Natural killer cell (primary cell): Measurements from ENCODE around the gene ERVK3-1. TPM values are rescaled to one million over a fixed set of nuclear protein-coding genes. Genes with fewer than 3 reads are reported as not detected.
A peak's percentile ranks its signal among the peaks of the same experiment; 100 is the strongest.

ENCODE experiments used
- ATAC-seq, 3 donors: fragments of 150-1000 bp in 2 of 3; fragments of 200-7000 bp in 1 of 3; cut with Tn5 transposase; 1 replicate in 1 of 3; 2 replicates in 2 of 3; pipeline ENCODE4 v1.10.0; 2021; ENCODE audit warnings: mild to moderate bottlenecking in 2 of 3, moderate library complexity in 2 of 3
- DNase-seq, 2 donors: peaks; one replicate each; pipeline versions ENCODE4 v3.0.0 to v3.0.0-alpha.2; 2013 to 2021; ENCODE audit warnings: mixed read lengths in 1 of 2
- H3K27ac ChIP-seq: one replicate; pipeline ENCODE4 v1.5.1; 2013; ENCODE audit warnings: mild to moderate bottlenecking, low read length
- H3K27me3 ChIP-seq: one replicate; pipeline ENCODE4 v1.6.1; 2013; ENCODE audit warnings: low read length; ENCODE audit not compliant: control insufficient read depth, insufficient read depth
- H3K36me3 ChIP-seq: one replicate; pipeline ENCODE4 v1.6.1; 2013; ENCODE audit warnings: low read length; ENCODE audit not compliant: control insufficient read depth, insufficient read depth
- H3K4me1 ChIP-seq: one replicate; pipeline ENCODE4 v1.6.1; 2013; ENCODE audit warnings: low read length; ENCODE audit not compliant: control insufficient read depth, insufficient read depth
- H3K4me3 ChIP-seq: one replicate; pipeline ENCODE4 v1.5.1; 2013; ENCODE audit warnings: low read length
- H3K9me3 ChIP-seq: one replicate; pipeline ENCODE4 v1.6.1; 2013; ENCODE audit warnings: low read length; ENCODE audit not compliant: control insufficient read depth, insufficient read depth
- H3K27ac Mint-ChIP-seq, 2 donors: one replicate each; pipeline ENCODE4 v1.8.0; 2022; ENCODE audit warnings: mild to moderate bottlenecking in 2 of 2, mixed read lengths in 2 of 2, moderate library complexity in 1 of 2
- H3K27me3 Mint-ChIP-seq, 2 donors: one replicate each; pipeline ENCODE4 v1.8.0; 2022; ENCODE audit warnings: low read depth in 2 of 2, mixed read lengths in 2 of 2
- H3K36me3 Mint-ChIP-seq: one replicate; pipeline ENCODE4 v1.8.0; 2022; ENCODE audit warnings: mixed read lengths
- H3K4me1 Mint-ChIP-seq, 2 donors: one replicate each; pipeline ENCODE4 v1.8.0; 2022; ENCODE audit warnings: mixed read lengths in 2 of 2
- H3K4me3 Mint-ChIP-seq: one replicate; pipeline ENCODE4 v1.8.0; 2022; ENCODE audit warnings: mild to moderate bottlenecking, moderate library complexity, mixed read lengths
- H3K9me3 Mint-ChIP-seq, 2 donors: one replicate each; pipeline ENCODE4 v1.8.0; 2022; ENCODE audit warnings: mixed read lengths in 2 of 2
- WGBS: methylation state at CpG from one replicate; pipeline ENCODE4 v1.1.7; 2013; ENCODE audit warnings: missing lambda C conversion rate; ENCODE audit not compliant: insufficient coverage; 5-methylcytosine and 5-hydroxymethylcytosine counted together
- intact Hi-C: fragments of 100-400 bp; cut with micrococcal nuclease; formaldehyde crosslinking; loops from one replicate; pipeline ENCODE4 v1.14.2; 2022
- total RNA-seq, 4 donors: library from RNA; stranded (reverse); fragments of 120-200 nt in 1 of 4; gene quantifications; one replicate each; pipeline versions ENCODE4 v1.2.3 to v1.2.4, GENCODE V29; 2013 to 2022
- TF ChIP-seq, protein P1 (sequence below): fragments of 200-600 bp; IDR thresholded peaks from one replicate; pipeline ENCODE4 v1.8.0; 2022; ENCODE audit warnings: antibody characterized with exemption

The ERVK3-1 gene
- total RNA-seq, 3 donors from 2014 or later (not counting 1 experiment from before 2014, with no cell fraction given): 96.1 to 142 (median 119) TPM

DNA sequence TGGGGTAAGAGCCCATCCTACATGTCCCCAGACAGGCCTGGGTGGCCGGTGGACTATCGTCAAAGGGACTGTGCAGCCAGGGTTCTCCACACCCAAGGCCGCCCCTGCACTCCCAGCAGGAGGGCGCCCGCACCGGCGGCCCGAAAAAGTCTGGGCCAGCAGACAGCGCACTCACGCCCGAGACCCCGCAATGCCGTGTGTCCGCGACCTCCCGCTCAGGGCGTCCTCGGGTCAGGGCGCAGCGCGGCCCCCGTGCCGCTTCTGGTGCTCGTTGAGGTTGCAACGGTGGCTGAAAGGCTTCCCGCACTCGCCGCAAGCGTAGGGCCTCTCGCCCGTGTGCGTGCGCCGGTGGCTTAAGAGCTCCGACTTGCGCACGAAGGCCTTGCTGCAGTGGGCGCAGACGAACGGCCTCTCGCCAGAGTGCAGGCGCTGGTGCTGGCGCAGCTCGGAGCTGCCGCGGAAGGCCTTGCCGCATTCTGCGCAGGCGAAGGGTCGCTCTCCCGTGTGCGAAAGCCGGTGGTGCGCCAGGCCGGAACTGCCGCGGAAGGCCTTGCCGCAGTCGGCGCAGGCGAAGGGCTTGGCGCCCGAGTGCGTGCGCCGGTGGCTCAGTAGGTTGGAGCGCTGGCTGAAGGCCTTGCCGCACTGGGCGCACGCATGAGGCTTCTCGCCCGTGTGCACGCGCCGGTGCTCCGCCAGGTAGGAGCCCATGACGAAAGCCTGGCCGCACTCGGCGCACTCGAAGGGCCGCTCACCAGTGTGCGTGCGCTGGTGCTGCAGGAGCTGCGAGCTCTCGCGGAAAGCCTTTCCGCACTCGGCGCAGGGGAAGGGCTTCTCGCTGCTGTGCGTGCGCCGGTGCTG, 51.0 kb downstream of the ERVK3-1 start:
- Histone ChIP-seq H3K27me3 (no peaks in the 10 kb centered on the region), H3K9me3 (no peaks in the 10 kb centered on the region), H3K27ac (no peak overlapping the region), H3K4me1 (peaks cover 19% of the 10 kb centered on the region), H3K36me3 (no peaks in the 10 kb centered on the region), H3K4me3 (peak overlapping the region; percentile 10)
- intact Hi-C loops: no loop called here
- no peaks in the 10 kb centered on the region for H3K36me3 Mint-ChIP-seq
- peak in 1 of 2 donors; percentile 71 for DNase-seq
- ATAC-seq: peak; percentile 25 to 82 (median 77)
- no peaks in the 10 kb centered on the region for H3K9me3 Mint-ChIP-seq
- TF ChIP-seq, protein P1, sequence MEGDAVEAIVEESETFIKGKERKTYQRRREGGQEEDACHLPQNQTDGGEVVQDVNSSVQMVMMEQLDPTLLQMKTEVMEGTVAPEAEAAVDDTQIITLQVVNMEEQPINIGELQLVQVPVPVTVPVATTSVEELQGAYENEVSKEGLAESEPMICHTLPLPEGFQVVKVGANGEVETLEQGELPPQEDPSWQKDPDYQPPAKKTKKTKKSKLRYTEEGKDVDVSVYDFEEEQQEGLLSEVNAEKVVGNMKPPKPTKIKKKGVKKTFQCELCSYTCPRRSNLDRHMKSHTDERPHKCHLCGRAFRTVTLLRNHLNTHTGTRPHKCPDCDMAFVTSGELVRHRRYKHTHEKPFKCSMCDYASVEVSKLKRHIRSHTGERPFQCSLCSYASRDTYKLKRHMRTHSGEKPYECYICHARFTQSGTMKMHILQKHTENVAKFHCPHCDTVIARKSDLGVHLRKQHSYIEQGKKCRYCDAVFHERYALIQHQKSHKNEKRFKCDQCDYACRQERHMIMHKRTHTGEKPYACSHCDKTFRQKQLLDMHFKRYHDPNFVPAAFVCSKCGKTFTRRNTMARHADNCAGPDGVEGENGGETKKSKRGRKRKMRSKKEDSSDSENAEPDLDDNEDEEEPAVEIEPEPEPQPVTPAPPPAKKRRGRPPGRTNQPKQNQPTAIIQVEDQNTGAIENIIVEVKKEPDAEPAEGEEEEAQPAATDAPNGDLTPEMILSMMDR: no peak
- peak overlapping the region; percentile 73 for H3K4me3 Mint-ChIP-seq
- H3K4me1 Mint-ChIP-seq: peaks cover 0 to 7% of the 10 kb centered on the region in 2 donors
- H3K27ac Mint-ChIP-seq: no peak overlapping the region
- H3K27me3 Mint-ChIP-seq: peaks cover 0 to 5% of the 10 kb centered on the region in 2 donors
- WGBS: 15% methylated on average over 94 of the region's 94 CpGs

- Mint-ChIP-seq H3K27me3 (peaks cover 0 to 5% of the 10 kb centered on the region in 2 donors), H3K9me3 (no peaks in the 10 kb centered on the region), H3K4me1 (peaks cover 3 to 11% of the 10 kb centered on the region in 2 donors), H3K4me3 (peak overlapping the region; percentile 73), H3K36me3 (no peaks in the 10 kb centered on the region), H3K27ac (no peak overlapping the region)
- no peak overlapping the region for H3K27ac ChIP-seq
- intact Hi-C loops: no loop called here
- 46% methylated on average over 75 of the region's 75 CpGs for WGBS
- H3K4me3 ChIP-seq: peak overlapping the region; percentile 10
- no peaks in the 10 kb centered on the region for H3K9me3 ChIP-seq
- DNase-seq (peak in 1 of 2 donors; percentile 28), ATAC-seq (no peak)
- H3K36me3 ChIP-seq: no peaks in the 10 kb centered on the region
- peaks cover 24% of the 10 kb centered on the region for H3K4me1 ChIP-seq
- H3K27me3 ChIP-seq: no peaks in the 10 kb centered on the region
- TF ChIP-seq, protein P1: no peak
Observed at GRCh38 chr19:58356766-58357480, 51.7 kb downstream of the ERVK3-1 start.

GRCh38 chr19:58357481-58358145, 52.4 kb downstream of the ERVK3-1 start:
- intact Hi-C loops: no loop called here
- no peak overlapping the region for H3K27ac Mint-ChIP-seq

More at GRCh38 chr19:58357481-58358145, 52.4 kb downstream of the ERVK3-1 start:
- Mint-ChIP-seq H3K36me3 (no peaks in the 10 kb centered on the region), H3K9me3 (no peaks in the 10 kb centered on the region), H3K4me3 (peak overlapping the region; percentile 21), H3K27me3 (peaks cover 0 to 3% of the 10 kb centered on the region in 2 donors), H3K4me1 (peaks cover 9 to 16% of the 10 kb centered on the region in 2 donors)
- Histone ChIP-seq H3K9me3 (no peaks in the 10 kb centered on the region), H3K27me3 (no peaks in the 10 kb centered on the region), H3K27ac (no peak overlapping the region), H3K4me1 (peaks cover 27% of the 10 kb centered on the region), H3K4me3 (no peak overlapping the region), H3K36me3 (no peaks in the 10 kb centered on the region)
- DNase-seq: no peak
- TF ChIP-seq, protein P1: no peak
- WGBS: 84% methylated on average over 19 of the region's 19 CpGs
- no peak for ATAC-seq
